Dermis microvascular lymphatic vessel endothelial cell (primary cell): ENCODE results near the gene RNU1-1. TPM values are rescaled to one million over a fixed set of nuclear protein-coding genes. Genes with fewer than 3 reads are reported as not detected.
A peak's percentile ranks its signal among the peaks of the same experiment; 100 is the strongest.
"Not testable (repeated sequence)": the region's sequence is repeated elsewhere in the genome, so short reads cannot be mapped to it uniquely, and the experiment has no call there.

Experiments
- DNase-seq, 2 donors: peaks; one replicate each; pipeline versions ENCODE4 v3.0.0 to v3.0.0-alpha.2; 2010; ENCODE audit warnings: low read depth in 2 of 2
- total RNA-seq: library from RNA; depleted of rRNA; stranded (reverse); fragments of >200 nt; gene quantifications from 2 replicates; pipeline ENCODE4 v1.2.1, GENCODE V29; 2014

Gene RNU1-1
- total RNA-seq, 1 donor from 2014 or later, result under 0.01 TPM

GRCh38 chr1:16521679-16522078 is 7.6 kb upstream of the RNU1-1 start:
- not testable (repeated sequence) for DNase-seq

DNA sequence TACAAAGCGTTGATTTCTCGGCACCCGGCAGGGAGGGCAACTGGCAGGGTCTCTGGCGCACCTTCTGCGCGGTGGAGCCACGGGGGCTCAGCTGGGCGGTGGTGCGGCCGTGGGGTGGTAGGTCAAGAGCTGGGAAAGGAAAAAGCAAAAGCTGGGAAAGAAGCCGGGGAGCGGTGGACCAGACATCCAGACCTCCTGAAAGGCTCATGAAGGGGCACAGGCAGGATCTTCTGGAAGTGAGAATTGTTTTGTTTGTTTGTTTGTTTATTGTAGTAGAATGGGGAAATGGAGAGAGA is 7.2 kb upstream of the RNU1-1 start:
- DNase-seq, result no peak

- DNase-seq, result peak in 1 of 2 donors; percentile 22
Observed at GRCh38 chr1:16520435-16521287, 6.6 kb upstream of the RNU1-1 start.

DNA sequence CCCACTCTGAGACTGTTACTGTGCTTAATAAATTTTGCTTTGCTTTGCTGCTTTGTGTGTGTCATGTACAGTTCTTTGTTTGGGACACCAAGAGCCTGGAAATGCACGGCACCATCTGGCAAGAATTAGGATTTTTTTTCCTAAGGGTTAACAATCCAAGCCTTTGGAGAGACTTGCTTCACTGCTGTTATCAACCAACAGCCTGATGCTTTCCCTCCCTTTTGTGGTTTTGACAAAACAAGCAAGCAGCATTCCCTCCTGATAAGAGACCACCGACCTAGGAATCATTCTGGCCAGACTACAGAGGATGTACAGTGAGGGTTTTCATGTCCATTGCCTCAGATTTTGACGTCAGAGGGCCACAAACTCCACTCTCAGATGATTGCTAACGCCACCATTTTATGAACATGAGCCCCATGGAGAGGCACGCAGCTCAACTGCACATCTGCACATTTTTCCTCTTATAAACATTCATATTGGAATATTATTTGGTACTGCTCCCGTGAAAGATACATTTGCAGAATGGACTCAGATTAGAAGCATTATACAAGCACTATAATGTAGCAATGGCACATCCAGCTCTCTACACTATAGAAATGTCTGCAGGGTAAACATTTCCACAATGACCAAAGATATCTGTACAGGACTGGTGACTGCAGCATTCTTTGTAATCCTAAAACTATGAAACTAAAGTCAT is 5.3 kb upstream of the RNU1-1 start:
- DNase-seq, result not testable (repeated sequence)

- DNase-seq, result not testable (repeated sequence)
Observed at GRCh38 chr1:16518913-16519254, 4.8 kb upstream of the RNU1-1 start.

DNA sequence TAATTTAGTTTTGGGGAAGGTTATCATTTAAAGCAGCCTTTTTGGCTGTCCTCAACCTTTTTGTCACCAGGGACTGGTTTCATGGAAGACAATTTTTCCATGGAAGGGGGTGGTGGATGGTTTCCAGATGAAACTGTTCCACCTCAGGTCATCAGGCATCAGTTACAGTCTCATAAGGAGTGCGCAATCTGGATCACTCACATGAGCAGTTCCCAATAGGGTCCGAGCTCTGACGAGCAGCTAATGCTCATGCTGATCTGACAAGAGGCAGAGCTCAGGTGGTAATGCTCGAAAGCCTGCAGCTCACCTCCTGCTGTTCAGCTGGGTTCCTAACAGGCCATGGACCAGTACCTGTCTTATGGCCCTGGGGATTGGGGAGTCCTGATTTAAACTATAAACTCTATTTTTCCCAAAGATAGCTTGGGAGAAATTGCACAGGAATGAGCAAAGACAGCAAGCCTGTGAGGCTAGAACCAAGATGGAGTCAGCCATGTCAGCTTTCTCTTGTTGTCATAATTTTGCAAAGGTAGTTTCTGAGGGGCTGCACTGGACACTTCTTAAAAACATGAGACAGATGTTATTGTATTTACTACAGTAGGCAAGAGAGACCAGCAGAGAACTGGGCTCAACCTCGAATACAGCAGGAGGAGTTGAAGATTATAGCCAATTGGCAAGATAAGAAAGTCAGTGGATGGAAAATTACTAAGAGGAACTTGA is 2.8 kb upstream of the RNU1-1 start:
- DNase-seq, result not testable (repeated sequence)

GRCh38 chr1:16513412-16514106 is 526 bp downstream of the RNU1-1 start:
- DNase-seq, result peak; percentile 82 to 89

- DNase-seq, result not testable (repeated sequence)
Observed at GRCh38 chr1:16512624-16513411, 1.3 kb downstream of the RNU1-1 start.

- not testable (repeated sequence) for DNase-seq
Observed at GRCh38 chr1:16511926-16512325, 2.2 kb downstream of the RNU1-1 start.

GRCh38 chr1:16508861-16509445 is 5.1 kb downstream of the RNU1-1 start:
- peak in 1 of 2 donors; percentile 25 for DNase-seq

DNA sequence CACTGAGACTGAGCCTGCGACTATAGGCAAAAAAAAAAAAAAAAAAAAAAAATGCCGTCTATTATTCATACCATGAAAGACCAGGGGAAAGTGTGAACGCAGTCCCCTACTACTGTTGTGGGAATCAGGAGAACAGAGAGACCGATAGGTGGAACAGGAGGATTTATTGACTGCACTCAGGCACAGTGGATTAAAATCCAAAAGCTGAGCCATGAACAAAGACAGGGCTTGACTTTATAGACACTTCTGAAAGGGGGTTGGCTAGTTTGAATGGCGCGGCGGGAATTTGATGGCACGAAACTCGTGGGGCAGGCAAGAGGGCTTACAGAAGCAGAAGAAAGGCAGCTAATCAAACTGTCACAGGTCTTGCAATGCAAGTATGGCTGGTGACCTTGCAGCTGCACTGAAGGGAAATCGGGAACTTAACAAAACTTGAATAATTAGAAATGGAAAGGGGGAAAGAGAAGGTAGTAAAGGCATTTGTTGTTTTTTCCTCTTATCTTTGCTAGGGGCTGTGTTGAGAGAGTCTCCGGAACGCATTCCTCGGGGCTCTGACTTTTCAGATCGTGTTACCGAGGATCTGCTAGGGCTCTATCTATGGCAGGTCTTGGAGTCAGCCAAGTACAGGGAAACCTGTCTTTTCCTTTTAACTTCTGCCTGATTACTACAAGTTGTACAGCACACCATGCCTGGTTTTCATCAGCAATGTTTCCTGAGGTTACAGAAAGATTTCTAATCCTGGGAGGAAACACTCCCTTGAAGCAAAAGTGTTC is 7.5 kb downstream of the RNU1-1 start:
- DNase-seq, result not testable (repeated sequence)

DNA sequence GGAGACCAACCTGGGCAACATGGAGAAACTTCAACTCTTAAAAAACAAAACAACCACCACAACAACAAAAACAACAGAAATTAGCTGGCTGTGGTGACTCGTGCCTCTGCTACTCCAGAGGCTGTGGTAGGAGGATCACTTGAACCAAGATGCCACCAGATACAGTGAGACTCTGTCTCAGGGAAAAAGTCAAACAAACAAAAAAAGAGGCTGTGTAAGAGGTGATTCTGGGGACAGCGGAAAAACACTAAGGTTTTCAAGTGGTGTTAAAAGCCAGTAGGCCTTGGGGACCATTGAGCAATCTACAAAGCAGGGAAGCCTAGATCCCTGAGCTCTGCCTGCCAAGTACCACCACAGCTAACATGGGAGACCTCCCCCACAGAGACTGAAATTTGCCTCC is 8.2 kb downstream of the RNU1-1 start:
- DNase-seq, result not testable (repeated sequence)

DNA sequence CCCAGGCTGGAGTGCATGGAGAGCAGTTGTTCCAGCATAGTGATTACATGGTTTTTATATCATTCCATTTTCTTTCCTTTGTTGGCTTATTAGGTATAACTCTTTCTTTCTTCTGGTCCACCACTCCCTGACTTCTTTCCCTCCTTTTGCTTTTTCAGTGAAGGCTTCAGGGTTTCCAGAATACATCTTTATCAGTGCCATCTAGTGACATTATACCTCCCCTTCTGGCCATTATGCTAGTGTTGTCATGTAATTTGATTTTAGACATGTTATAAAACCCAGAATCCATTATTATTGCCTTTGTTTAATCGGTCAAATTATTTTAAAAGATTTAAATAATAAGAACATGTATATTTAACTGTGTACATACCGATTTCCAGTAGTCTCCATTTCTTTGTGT is 10.6 kb downstream of the RNU1-1 start:
- no peak for DNase-seq

DNA sequence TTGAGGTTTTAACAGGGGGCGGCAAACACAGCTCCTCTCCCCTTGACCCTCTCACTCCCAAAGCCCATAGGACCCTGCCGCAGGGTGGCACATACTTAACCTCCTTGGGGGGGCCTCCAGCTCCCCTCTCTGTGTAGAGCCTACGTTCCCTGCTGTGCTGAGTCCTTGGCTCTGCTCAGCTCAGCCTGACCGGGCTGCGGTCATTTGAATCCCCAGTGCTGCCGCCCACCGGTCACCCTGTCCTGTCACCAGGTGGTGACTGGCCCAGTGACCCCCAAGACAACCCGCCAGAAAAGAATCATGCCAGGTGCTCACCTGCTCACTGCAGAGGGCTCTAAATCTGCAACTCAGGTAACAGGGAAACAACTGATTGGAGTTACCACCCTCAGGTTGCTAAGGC is 12.6 kb downstream of the RNU1-1 start:
- not testable (repeated sequence) for DNase-seq

DNA sequence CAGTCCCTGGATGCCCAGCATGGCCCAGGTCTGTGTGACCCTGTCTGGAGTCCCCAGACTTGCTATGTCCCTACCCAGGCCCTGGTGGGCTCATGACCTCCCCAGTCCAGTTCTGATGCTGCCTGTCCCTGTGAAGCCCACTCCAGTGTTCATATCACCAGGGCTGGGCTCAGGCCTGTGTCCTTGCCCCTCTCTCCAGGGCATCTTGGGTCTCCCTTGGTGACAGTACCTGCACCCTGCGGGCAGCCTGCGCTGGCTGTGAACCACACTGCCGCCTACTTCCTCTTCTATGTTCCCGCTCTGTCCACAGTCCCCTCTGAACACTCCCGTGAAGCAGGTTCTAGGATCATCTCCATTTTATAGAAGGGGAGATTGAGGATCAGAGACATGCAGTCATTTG is 13.1 kb downstream of the RNU1-1 start:
- not testable (repeated sequence) for DNase-seq

DNA sequence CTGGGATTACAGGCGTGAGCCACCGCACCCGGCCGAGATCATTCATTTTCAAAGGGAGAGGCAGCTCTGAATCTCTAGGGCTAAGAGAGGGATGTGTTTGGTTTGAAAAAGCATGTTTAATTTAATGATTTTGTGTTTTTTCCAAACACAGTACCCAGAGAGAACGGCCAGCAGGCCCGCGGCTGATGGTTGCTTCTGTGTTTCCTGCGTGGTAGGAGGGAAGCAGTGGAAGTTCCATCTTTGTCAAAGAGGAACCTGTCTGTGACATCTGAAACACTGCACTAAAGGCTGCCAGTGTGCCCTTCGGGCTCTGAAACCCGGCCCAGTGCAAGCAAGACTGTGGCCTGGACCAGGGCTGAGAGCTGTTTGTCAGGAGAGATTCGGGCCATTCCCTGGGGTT is 13.6 kb downstream of the RNU1-1 start:
- not testable (repeated sequence) for DNase-seq

GRCh38 chr1:16498573-16499413 is 15.3 kb downstream of the RNU1-1 start:
- peak; percentile 50 to 86 for DNase-seq

DNA sequence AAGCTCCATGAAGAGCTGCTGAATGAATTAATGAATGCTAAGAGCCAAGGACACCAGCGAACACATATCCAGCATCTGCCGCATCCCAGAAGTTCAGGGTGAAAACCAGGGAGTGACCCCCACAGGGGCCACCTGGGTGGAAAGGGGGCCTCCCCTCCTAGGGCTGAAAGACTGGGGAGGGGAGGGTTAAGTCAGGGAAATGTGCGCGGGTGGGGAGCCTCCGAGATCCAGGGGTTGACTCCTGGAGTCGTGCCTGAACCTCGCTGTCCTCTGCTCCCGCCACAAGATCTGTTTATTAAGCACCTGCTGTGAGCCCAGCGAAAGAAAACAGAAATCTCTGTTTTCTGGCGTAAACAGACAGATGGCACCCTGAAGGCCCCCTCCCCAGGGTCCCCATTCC is 16.0 kb downstream of the RNU1-1 start:
- DNase-seq, result not testable (repeated sequence)

GRCh38 chr1:16497474-16497904 is 16.6 kb downstream of the RNU1-1 start:
- DNase-seq, result peak in 1 of 2 donors; percentile 12
